GM10266 (cell line): ENCODE measurements around the gene SOX6.

ENCODE experiments used
- DNase-seq: peaks from one replicate; pipeline ENCODE4 v3.0.0; 2012; ENCODE audit errors: extremely low spot score
- TF ChIP-seq, protein P1 (sequence below): IDR thresholded peaks from 2 replicates; pipeline ENCODE4 v1.5.1; 2012; ENCODE audit warnings: mild to moderate bottlenecking, low read depth; ENCODE audit not compliant: control insufficient read depth, insufficient read depth; ENCODE audit errors: missing control alignments

The SOX6 gene

DNA sequence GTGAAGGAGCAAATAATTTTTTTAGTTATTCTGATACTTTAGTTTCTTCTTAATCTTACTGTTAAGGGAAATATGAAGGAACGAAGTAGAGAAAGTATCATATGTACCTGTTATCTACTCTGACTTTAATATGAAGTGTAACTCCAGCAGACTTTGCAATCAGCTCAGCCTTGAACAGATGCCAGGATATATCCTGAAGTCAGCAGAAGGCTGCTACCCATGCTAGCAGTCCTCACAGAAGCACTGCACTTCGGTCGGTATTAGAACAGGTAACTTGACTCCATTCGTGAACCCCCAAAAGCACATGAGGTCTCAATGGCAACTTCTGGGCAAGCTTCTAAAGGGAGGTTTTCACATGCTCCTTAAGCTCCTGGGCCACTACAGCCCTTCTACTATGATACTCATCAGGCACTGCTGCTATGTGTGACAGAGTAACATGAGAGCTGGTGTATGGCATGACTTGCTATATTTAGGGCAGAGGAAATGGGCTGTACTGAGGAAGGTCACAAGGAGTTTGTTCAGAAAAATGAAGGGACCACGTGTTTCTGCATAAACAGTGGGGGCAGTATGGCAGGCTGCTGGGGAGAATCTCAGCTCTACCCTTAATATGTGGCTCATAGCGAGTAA, 344.1 kb downstream of the SOX6 start:
- no peak for DNase-seq
- TF ChIP-seq, protein P1, sequence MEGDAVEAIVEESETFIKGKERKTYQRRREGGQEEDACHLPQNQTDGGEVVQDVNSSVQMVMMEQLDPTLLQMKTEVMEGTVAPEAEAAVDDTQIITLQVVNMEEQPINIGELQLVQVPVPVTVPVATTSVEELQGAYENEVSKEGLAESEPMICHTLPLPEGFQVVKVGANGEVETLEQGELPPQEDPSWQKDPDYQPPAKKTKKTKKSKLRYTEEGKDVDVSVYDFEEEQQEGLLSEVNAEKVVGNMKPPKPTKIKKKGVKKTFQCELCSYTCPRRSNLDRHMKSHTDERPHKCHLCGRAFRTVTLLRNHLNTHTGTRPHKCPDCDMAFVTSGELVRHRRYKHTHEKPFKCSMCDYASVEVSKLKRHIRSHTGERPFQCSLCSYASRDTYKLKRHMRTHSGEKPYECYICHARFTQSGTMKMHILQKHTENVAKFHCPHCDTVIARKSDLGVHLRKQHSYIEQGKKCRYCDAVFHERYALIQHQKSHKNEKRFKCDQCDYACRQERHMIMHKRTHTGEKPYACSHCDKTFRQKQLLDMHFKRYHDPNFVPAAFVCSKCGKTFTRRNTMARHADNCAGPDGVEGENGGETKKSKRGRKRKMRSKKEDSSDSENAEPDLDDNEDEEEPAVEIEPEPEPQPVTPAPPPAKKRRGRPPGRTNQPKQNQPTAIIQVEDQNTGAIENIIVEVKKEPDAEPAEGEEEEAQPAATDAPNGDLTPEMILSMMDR = no peak

DNA sequence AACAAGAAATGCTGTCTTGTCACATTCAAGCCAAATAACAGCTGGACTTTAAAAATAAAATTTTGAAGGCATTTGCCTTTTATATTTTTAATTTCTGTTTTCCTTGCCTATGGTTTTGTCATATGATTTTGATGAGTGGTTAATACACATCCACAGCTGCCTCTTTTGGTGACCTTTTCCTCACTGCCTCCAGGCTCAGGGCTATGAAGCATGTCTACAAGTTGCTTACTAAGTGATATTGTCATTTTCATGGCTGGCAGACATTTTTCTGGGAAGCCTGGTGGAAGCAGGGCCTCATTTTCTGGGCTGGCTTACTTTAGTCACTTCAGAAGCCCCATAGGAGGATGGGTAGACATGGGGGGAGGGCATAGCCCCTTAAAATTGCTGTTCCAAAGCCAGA, 344.9 kb downstream of the SOX6 start:
- TF ChIP-seq, protein P1 = no peak
- no peak for DNase-seq

GRCh38 chr11:16009021-16009420, 347.3 kb downstream of the SOX6 start:
- DNase-seq = no peak
- TF ChIP-seq, protein P1 = no peak

GRCh38 chr11:16007514-16007913, 348.8 kb downstream of the SOX6 start:
- TF ChIP-seq, protein P1 = no peak
- no peak for DNase-seq

- DNase-seq = no peak
- TF ChIP-seq, protein P1 = no peak
Measured at GRCh38 chr11:16002942-16003341, 353.4 kb downstream of the SOX6 start.

DNA sequence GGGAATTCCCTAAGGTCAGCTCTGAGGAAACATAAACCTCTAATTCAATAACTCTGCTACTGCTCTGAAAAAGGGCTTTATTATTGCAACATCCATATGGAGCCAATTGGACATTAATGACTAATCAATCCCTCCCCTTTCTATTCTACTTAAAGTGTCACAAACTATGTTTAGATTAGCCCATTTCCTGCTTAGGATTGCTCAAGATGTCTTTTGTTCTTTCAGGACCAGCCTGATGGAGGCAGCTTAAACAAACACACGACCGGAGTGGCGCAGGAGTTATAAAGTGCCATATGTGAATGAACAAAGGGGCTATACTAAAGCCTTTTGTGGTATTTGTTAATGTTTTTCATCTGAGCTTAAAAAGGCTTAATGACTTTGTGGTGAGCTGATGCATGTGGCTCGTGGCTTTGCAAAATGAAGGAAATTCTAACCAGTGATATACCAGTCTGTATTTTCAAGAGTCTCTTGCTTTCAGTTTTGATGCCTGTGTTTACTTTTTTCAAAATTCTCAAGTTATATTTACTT, 354.4 kb downstream of the SOX6 start:
- no peak for DNase-seq
- TF ChIP-seq, protein P1 = no peak

DNA sequence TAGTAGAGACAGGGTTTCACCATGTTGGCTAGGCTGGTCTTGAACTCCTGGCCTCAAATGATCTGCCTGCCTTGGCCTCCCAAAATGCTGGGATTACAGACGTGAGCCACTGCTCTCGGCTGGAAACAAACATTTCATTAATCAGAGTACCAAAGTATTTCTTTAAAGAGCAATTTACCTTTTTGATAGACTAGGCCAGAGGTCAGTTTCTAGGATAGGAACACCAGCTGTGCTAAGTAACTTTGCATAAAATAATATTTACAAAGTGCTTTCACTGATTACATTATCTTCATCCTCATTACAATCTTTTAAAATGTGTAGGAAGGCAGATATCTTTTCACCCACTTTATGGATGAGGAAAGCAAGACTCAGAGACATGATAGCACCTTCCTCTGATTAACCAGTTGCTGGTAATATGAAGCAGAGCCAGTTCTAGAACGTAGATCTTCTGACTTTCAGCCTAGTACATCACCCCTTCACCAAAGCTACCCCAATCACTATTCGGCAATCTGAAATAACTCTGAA, 355.2 kb downstream of the SOX6 start:
- DNase-seq = no peak
- TF ChIP-seq, protein P1 = no peak
